Embryonic facial prominence (tissue), 1 donor: ENCODE data around the gene HDC.

Experiments used
- DNase-seq: peaks from one replicate; pipeline ENCODE4 v3.0.0-alpha.2; 2016; ENCODE audit errors: extremely low spot score

The HDC gene

DNA sequence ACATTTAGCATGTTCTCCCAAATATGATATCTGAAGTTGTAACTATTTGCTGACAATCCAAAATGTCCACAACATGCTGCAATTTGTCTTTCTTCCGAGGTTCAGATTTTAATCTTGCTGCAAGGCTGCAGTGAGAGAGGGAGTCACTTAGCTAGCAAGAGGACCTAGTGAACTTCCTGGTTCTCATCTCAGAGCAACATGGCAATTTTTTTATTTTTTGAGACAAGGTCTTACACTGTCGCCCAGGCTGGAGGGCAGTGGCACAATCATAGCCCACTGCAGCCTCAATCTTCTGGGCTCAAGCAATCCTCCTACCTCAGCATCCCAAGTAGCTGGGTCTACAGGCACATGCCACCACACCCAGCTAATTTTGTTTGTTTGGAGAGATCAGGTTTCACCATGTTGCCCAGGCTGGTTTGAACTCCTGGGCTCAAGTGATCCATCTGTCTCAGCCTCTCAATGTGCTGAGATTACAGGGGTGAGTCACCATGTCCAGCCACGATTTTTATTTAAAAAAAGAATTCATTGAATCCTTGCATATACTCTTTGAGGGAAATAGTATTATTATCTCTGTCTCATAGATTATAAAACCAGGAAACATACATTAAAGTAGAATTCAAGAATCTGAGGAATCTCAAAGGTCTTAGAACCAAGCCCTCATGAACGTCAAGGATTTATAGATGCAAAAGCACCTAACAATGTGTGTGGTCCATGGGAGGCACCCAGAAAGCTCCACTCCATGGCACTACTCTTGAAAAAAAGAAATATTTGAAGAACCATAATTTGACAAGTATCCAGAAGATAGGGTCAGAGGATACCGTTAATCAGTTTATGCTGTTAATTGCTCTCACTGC is 9.1 kb downstream of the HDC start:
- no peak for DNase-seq

DNA sequence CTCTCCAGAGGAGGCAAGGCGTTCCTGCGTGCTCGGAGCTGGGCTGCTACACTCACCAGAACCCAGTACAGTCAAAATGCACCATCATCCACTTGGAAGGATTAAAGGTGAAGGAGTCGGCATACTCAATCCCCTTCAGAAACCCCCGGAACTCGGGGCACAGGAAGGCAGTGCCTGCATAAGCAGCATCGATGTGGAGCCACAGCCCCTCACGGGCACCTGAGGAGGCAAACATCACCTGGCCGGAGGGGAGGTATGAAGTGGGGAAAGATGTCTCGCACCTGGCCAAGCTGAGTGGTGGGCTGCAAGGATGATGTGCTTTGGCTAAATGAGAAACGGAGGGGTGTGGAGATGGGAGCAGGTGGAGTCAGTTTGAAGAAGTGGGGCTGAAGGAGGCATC is 13.0 kb downstream of the HDC start:
- no peak for DNase-seq

DNA sequence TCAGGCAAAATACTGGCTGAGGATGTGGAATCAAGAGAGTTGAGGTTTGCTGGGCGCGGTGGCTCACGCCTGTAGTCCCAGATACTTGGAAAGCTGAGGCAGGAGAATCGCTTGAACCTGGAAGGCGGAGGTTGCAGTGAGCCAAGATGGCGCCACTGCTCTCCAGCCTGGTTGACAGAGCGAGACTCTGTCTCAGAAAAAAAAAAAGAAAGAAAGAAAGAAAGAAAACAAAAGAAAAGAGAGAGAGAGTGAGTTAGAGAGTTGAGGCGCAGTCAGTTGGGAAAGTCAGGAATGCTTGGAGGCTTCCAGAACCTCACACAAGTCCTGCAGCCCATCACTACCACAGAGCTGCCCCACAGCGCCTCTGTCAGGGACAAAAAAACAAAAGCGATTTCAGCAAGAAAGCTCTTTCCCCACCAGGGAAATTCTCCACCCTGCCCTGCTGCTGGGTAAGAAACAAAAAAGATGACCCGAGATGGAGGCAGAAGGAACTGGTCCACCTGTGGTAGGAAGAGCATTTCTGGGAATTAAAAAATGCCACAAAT is 13.8 kb downstream of the HDC start:
- DNase-seq = no peak

DNA sequence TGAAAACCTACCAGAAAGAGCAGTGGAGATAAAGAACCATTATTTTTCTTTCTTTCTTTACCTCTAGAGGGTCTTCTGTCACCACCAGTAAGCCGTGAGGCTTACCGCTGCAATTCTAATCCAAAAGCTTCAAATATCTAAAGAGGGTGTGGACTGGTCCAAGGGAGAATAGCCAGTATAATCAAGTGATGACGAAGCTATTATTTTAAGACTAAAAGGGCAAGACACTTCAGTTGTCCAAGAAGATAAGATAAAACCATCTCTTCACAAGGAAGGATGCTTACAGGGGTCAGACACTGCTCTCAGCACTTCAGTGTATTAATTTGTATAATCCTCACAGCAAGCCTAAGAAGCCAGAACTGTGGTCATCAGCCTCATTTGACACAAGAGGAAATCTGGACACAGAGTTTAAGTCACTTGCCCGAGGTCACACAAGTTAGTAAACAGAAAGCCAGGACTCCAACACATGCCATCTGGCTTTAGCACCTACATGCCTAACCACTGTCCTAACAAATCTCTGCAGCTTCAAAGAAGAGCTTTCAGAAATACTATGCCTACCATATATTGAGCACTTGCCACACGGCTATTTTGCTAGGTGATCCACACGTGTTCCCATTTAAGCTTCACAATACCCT is 14.6 kb downstream of the HDC start:
- DNase-seq = no peak

DNA sequence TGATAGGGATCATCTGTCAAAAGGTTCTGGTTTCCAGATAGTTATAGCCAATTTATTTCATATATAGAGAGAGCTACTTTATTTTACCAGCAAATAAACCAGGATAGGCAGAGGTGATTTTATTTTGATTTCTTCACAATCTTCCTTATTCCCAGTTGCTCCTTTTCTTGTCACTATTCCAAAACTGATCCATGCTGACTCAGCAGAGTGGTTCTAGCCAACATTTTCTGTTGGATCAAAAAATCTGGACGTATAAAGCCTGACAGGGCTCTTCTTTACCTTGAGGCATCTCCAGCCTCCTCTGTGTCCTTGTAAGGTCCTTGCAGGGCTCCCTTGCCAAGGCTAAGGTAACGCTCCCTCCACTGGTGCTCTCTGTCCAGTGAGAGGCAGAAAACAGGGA is 15.8 kb downstream of the HDC start:
- no peak for DNase-seq

DNA sequence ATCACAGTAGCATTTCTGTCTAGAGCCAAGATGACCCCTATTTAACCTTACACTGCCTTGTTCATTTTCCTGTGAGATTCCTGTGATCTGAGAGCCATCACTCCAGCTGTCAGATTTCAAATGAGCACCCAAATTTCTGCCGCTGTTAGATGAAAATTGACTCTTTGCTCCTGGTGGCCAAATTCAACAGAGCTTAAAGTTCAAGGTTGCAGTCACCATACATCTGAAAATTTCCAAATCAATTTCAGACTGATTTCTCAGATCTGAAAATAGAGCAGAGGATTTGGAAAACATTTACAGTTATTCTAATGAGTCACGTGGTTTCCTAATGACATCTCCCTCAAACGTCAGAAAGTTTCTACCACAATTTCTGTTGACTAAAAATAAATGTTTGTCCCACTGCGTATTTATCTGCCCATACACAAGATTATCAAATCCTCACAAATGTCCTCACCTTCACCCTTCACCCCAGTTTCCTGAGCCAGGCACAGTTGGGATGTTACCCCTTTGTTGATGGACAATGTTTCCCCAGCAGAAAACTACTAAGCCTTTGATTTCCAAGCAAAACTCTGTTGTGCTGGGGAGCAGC is 16.4 kb downstream of the HDC start:
- no peak for DNase-seq

DNA sequence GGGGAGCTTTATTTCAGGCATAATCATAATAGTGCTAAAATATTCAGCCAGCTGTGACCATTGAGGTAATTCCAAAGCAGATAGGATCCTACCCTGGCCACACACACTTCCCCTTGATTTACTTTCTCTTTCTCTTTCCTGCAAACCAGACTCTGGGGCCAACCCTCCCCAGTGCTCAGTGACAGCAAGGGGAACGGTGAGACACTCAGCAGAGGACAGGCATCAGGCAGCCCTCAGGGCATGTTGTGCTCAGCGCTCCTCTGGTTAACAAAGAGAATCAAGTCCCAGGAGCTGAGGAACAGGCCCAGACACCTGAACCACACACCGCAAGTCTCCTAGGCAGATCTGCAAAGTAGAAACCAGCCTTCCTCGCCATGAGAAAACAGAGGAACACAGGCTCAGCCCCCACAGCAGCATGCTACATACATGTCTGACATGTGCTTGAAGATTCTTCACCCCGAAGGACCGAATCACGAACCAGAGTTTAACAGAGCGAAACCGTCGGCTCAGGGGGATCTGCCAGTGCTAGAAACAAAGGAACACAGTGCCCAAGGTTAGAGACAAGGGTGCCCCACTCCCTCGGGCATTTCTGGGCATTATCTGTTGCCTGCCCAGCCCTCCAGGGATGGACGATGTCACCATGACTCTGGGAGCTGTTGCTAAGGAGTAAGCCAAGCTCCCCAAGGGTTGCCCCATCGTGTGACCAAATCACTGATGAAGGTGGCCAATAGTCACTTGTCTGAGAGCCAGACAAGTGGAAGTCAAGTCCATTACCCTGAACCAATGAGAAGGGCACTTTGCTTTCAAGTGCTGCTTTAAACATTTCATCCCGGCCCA is 17.5 kb downstream of the HDC start:
- DNase-seq = no peak

DNA sequence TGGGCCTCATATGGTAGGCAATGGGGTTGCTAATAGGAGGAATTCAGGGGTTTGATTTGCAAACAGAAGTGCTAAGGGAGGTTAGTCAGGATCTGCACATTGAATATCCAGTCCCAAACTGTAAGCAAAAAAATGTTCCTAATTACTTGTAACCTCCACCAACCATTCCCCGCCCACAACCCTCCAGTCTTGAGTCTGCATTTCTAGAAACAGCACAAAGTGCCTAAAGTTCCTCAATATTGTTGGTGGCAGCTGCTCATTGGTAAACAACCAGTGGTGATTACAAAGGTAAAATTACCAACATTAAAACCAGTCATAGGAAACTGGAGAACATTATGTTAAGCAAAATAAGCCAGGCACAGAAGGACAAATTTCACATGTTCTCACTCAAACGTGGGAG is 18.9 kb downstream of the HDC start:
- no peak for DNase-seq

DNA sequence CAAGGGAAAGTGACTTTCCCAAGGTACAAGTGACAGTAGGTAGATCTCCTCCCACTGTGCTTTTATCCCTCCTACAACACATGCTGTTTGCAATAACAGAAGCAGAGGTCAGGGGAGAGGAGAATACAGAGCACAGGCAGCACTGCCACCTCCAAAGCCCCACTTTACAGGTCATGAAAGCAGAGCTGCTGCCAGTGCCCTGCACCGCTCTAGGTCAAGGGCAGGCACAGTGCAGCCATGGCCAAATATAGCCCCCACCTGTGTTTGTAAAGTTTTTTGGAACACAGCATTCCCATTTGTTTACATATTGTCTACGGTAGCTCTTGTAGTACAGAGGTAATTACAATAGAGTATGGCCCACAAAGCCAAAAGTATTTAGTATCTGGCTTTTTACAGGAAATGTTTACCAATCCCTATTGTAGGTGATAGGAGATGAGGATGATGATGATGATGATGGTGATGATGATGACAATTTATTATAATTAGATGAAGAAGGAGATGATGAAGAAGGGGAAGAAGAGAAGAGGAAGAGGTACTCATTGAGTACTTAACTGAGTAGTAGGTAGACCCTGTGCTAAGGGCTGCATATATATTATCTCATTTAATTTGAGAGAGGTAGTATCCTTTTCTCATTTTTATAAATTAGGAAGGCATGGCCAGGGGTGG is 20.4 kb downstream of the HDC start:
- DNase-seq = no peak

DNA sequence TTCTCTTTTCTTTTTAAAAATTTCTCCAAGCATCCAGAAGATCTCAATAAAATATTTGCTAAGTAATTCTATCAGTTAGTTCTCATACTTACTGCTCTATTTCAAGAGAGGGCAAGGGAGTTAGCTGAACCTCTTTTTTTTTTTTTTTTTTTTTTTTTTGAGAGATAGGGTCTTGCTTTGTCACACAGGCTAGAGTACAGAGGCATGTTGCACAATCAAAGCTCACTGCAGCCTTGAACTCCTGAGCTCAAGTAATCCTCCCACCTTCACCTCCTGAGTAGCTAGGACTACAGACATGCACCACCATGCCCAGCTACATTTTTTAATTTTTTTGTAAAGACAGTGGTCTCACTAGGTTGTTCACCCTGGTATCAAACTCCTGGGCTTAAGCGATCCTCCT is 21.4 kb downstream of the HDC start:
- DNase-seq = no peak

DNA sequence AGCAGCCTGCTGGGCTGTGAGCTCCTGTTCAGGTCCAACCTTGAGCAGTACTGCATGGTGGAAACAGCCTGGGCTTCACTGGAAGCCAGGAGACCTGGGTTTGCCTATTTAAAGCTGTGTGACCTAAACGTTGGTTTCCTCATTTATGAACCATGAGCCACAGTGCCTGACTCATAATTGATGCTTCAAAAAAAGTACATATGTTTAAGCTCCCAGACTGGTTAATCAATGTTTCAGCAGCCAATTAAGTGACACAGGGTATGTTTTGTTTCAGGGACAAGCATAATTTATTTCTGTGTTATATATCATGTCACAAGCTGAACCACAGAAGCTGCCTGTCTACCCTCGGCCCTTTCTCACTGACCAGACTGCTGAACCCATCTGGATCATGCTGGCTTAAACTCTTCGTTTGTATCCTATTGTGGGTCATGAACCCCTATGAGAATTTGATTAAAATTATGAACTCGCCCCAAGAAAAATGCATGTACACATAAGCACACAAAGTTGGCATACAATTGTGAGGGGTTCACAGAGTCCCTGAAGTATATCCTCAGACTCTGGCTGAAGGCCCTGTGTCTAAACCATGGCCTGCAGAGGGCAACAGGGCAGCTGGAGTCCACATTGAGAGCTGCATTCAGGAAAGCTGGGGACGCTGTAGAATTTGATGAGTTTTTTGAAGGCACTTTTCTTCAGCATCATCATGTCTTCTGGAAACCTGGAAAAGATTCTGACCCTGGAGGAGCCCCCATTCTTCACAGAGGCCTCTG is 23.7 kb downstream of the HDC start:
- DNase-seq = no peak

DNA sequence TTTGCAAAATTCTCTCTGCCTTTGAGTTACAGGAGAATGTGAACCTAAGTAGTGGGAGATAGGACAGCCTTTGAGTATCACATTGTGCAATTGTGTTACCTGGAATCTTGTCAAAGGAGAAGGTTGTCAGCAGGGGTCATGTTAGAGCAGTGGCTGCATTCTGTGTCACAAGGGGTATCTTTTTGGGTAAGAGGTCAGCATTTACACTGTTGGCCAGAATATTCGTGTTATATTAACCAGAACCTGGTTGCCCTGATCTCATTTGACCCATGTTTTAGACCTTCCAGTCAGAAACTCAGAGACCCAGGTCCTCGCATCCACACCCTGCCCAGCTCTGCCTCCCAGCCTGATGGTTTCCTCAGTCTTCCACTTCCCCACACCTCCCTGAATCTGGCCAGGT is 27.3 kb downstream of the HDC start:
- no peak for DNase-seq

DNA sequence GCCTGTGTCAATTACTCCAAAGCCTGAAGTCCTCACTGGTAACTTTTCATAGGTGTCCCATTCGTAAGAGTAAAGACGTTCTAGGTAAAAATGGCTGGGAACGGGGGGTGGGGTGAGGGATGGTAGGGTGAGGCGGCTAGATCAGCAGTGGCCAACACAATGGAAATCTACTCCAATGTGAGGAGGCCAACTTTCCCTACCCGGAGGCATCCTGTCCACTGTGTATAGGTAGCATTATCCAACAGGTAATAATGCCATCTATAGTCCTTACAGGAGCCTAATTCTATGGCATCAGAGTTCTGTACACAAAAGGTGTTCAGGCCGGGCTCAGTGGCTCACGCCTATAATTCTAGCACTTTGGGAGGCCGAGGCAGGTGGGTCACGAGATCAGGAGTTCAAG is 29.1 kb downstream of the HDC start:
- no peak for DNase-seq

DNA sequence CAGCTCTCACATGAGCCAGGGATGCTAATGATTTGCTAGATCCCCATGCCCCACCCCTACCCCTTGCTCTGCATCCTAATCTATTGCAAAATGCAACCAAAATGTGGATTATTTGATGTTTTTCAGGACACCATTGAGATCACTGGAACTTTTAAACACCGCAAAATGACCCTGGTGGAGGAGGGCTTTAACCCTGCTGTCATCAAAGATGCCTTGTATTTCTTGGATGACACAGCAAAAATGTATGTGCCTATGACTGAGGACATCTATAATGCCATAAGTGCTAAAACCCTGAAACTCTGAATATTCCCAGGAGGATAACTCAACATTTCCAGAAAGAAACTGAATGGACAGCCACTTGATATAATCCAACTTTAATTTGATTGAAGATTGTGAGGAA is 29.7 kb downstream of the HDC start:
- no peak for DNase-seq

DNA sequence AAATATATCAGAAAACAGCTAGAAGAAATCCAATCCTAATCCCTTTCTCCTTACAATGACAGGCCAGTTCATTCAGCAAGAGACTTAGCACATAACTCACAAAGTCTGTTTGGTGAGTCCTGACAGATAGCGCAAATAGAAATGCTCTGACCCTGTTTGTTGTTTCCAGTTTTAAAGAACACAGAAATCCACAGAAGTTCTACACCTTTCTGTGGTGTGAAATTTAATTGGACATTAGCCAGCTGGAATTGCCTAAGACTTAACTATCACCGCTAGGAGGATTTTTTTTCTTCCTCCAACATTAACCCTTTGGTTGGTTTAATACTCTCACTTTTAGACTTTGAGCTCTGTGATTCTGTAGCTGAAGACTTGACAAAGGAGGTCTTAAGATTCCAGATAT is 30.8 kb downstream of the HDC start:
- DNase-seq = no peak

DNA sequence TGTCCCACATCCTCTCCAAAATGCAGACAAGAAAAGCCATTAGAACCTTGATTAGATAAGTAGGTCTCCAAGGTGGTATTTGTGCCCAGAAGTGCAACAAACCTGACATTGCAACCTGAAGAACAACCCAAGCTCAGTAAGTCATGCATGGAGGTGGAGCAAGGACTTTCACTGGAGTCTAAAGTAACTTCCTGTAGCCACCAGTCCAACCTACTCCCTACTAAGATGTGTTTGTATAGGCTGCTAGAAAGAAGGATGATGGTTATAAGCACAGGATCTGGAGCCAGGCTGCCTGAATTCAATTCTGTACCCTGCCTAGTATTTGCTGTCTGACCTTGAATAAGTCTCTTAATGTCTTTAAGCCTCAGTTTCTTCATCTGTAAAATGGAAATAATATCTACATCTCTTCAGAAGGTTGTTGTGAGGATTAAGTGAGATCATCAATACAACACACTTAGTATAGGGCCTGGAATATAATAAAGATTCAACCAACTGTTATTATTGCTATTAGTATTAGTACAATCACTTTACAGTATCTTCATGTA is 32.3 kb downstream of the HDC start:
- no peak for DNase-seq

DNA sequence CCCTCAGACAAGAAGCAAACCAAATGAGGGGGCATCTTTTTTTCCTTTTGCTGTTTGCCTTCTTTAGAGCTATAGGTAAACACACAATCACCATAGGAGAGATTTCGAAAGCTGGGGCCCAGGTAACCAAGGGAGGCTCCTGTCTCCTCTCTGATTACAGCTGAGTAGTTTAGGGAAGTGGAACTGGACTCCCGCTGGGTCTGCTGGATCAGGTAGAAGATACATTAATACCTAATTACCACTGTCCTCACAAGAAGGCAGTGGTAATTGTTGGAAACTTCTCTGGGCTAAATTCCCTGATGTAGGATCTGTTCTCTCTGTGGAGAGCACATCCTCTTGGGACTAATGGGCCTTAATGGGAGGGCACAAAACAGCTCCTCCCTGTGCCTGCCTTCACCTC is 32.7 kb downstream of the HDC start:
- DNase-seq = no peak

DNA sequence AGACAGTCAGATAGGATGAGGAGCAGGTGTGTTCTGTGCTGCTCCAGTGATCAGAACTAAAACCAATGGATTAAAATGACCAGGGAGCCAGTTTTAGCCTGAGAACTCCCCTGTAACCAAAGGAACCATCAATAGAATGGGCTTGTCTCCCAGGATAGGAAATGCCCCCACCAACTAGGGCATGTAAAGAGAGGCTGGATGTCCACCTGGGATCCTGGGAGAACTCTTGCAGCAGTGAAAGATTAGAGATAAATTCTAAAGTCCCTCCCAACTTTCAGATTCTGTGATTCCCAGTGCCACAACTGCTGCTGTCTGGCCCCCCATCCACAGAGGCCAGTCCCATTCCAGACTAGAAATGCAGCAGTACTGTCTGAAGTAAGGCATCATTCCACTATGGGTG is 33.8 kb downstream of the HDC start:
- no peak for DNase-seq

DNA sequence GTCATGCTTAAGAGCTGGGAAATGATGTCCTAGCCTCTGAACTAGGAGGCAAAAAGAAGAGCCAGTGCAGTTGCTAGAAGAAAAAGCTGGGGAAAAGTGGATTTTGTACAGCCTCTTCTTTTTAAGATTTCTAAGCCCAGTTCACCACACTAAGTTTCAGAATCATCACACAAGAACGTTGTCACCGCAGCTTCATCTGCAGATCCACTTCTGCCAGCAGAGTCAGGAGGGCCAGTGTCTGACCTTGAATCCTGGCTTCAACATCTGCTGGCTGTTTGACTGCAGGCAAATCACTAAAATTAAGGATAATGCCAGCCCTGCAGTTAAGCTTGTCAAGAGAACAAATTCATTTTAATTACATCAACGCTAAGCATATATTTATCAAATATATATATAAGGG is 36.2 kb downstream of the HDC start:
- no peak for DNase-seq

DNA sequence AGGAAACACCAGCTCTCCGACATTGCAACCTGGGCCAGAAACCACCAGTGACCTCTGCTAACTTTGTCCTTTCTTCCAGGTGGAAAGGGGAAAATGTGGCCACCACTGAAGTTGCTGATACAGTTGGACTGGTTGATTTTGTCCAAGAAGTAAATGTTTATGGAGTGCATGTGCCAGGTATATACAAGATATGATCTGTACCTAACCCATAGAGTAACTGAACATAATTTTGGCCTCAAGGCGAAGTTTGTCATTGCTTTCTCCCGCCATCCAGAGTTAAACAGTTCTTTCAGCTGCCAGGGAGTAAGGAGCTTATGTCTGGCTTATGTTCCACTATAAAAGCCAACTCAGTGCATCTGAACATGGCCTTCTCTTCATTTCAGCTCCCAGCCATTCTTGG is 36.7 kb downstream of the HDC start:
- no peak for DNase-seq
